ENCODE results near the gene ANKRD13A.

DNA sequence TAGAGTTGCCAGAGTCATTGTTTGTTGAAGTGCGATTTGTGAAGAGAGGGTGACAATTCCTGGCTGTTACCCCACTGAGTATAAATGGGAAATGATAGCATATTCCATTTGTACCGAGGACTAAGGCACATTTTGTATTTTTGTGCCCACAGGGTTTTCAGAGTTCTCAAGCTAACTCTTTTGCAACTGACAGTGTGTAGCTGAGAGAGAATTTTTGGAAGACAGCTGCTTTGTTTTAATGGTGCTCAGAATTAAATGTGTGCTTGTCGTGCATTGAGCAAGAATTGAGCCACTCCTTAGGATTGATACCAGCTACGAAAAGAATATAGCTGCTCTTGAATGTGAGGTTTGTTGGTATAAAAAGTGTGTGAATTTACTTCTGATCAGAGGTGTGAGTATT lies 21.7 kb downstream of the ANKRD13A start:
- TF ChIP-seq GATA2 (IDR thresholded peaks at IDR 0.05; ENCODE audit: low read depth, low read length) = no peak
- TF ChIP-seq GATA3 (IDR thresholded peaks at IDR 0.05; ENCODE audit: low read depth, low read length) = no peak

Data from SH-SY5Y (cell line).